Endothelial cell of umbilical vein (primary cell): Measurements from ENCODE around the gene ZNF20. TPM values are rescaled to one million over a fixed set of nuclear protein-coding genes. Genes with fewer than 3 reads are reported as not detected.
"Not testable (repeated sequence)": the region's sequence is repeated elsewhere in the genome, so short reads cannot be mapped to it uniquely, and the experiment has no call there.

ENCODE experiments used
- BruUV-seq: library from RNA; stranded (reverse); fragments of 400-500 nt; replicated peaks from 2 replicates; lab custom pipeline; 2021; lab: Mats Ljungman, UMichigan
- CTCF ChIA-PET: fragments of 300-600, 350-600 bp; sonication (Branson Sonifier 250); formaldehyde crosslinking; loops from one replicate; lab custom pipeline; 2021; ENCODE audit warnings: antibody characterized with exemption, inconsistent platforms; lab: Charles Lee
- POLR2A ChIA-PET: fragments of 300-600, 350-600 bp; sonication (Branson Sonifier 250); formaldehyde crosslinking; loops from one replicate; lab custom pipeline; 2021; ENCODE audit warnings: antibody characterized with exemption, inconsistent platforms; lab: Charles Lee
- DNase-seq: peaks from one replicate; pipeline ENCODE4 v3.0.0-alpha.2; 2011; ENCODE audit warnings: low read depth, low spot score
- FAIRE-seq: peaks from 2 replicates; lab custom pipeline; 2011; peaks lifted over from hg19 to GRCh38; lab: Jason Lieb, UNC
- H2AFZ ChIP-seq: 2 replicates; pipeline ENCODE4 v1.6.0; 2012; ENCODE audit warnings: low read depth, low read length, control low read depth, inconsistent platforms
- H3K27ac ChIP-seq: 2 replicates; pipeline ENCODE4 v1.5.1; 2011; ENCODE audit warnings: low read depth, mild to moderate bottlenecking, control low read depth, low read length, moderate library complexity; ENCODE audit not compliant: insufficient read depth
- H3K27me3 ChIP-seq, 2 experiments: 2 replicates each; pipeline versions ENCODE4 v1.6.0 to v1.6.1; 2011; ENCODE audit warnings: low read length in 2 of 2, mixed read lengths in 1 of 2; ENCODE audit not compliant: control insufficient read depth in 2 of 2, insufficient read depth in 2 of 2
- H3K36me3 ChIP-seq, 2 experiments: 2 replicates in 1 of 2; 3 replicates in 1 of 2; pipeline ENCODE4 v1.5.1; 2011; ENCODE audit warnings: low read length in 2 of 2, mild to moderate bottlenecking in 1 of 2, moderate library complexity in 1 of 2; ENCODE audit not compliant: control insufficient read depth in 2 of 2, insufficient read depth in 2 of 2; ENCODE audit errors: extremely low read depth in 1 of 2
- H3K4me1 ChIP-seq: 3 replicates; pipeline ENCODE4 v1.5.1; 2011; ENCODE audit warnings: mild to moderate bottlenecking, low read length; ENCODE audit not compliant: control insufficient read depth, insufficient read depth; ENCODE audit errors: extremely low read depth
- H3K4me2 ChIP-seq: 2 replicates; pipeline ENCODE4 v1.6.1; 2011; ENCODE audit warnings: low read length, control low read depth, mixed read lengths; ENCODE audit not compliant: insufficient read depth
- H3K4me3 ChIP-seq, 3 experiments: fragments of 200-600 bp in 1 of 3; sonication (generic), shearing (Covaris generic) in 1 of 3; replicated peaks in 1 of 3; 2 replicates each; pipeline ENCODE4 v1.5.1; 2011 to 2016; ENCODE audit warnings: control low read depth in 3 of 3, low read length in 3 of 3, mild to moderate bottlenecking in 2 of 3, inconsistent platforms in 1 of 3, low read depth in 1 of 3, moderate library complexity in 1 of 3; ENCODE audit not compliant: insufficient read depth in 1 of 3
- H3K79me2 ChIP-seq: 2 replicates; pipeline ENCODE4 v1.6.0; 2012; ENCODE audit warnings: low read length, inconsistent platforms; ENCODE audit not compliant: control insufficient read depth, insufficient read depth
- H3K9ac ChIP-seq: replicated peaks from 2 replicates; pipeline ENCODE3; 2011; ENCODE audit warnings: low read length, control low read depth; ENCODE audit not compliant: insufficient read depth; ENCODE audit errors: extremely low read depth
- H3K9me1 ChIP-seq: replicated peaks from 3 replicates; pipeline ENCODE4 v1.6.0; 2011; ENCODE audit warnings: mild to moderate bottlenecking, low read length; ENCODE audit not compliant: control insufficient read depth, insufficient read depth; ENCODE audit errors: extremely low read depth
- H3K9me3 ChIP-seq: replicated peaks from 2 replicates; pipeline ENCODE4 v1.5.1; 2012; ENCODE audit warnings: low read length, inconsistent platforms; ENCODE audit not compliant: control insufficient read depth, insufficient read depth
- H4K20me1 ChIP-seq: replicated peaks from 2 replicates; pipeline ENCODE3; 2011; ENCODE audit warnings: mild to moderate bottlenecking, low read length; ENCODE audit not compliant: control insufficient read depth, insufficient read depth; ENCODE audit errors: extremely low read depth
- EZH2 ChIP-seq: IDR thresholded peaks from 2 replicates; pipeline ENCODE4 v1.6.1; 2012; ENCODE audit warnings: borderline replicate concordance, low read depth, mild to moderate bottlenecking, moderate library complexity, low read length, inconsistent platforms; ENCODE audit not compliant: severe bottlenecking
- FOS ChIP-seq: IDR thresholded peaks from 2 replicates; pipeline ENCODE4 v1.6.1; 2011; ENCODE audit warnings: mild to moderate bottlenecking, low read length, moderate library complexity, borderline replicate concordance; ENCODE audit not compliant: insufficient read depth
- GATA2 ChIP-seq: IDR thresholded peaks from 2 replicates; pipeline ENCODE4 v1.7.0; 2011; ENCODE audit warnings: low read depth, mild to moderate bottlenecking, moderate library complexity, mixed read lengths, low read length; ENCODE audit not compliant: insufficient read length, insufficient read depth
- JUN ChIP-seq: IDR thresholded peaks from 2 replicates; pipeline ENCODE4 v1.6.1; 2011; ENCODE audit warnings: borderline replicate concordance, low read depth; ENCODE audit not compliant: insufficient read length, insufficient read depth
- MYC ChIP-seq: IDR thresholded peaks from one replicate; pipeline ENCODE4 v1.6.1; 2011; ENCODE audit warnings: mild to moderate bottlenecking, low read depth, low read length
- POLR2A ChIP-seq: IDR thresholded peaks from 2 replicates; pipeline ENCODE4 v1.6.1; 2012; ENCODE audit warnings: low read depth, mild to moderate bottlenecking, control low read depth, low read length
- POLR2AphosphoS5 ChIP-seq: IDR thresholded peaks from 2 replicates; pipeline ENCODE4 v1.6.1; 2012; ENCODE audit warnings: low read depth, mild to moderate bottlenecking, control low read depth, low read length, moderate library complexity; ENCODE audit not compliant: insufficient read depth
- dilution Hi-C: fragments of 300-500 bp; cut with MboI; formaldehyde crosslinking; loops from one replicate; pipeline ENCODE4 v1.15.0; 2019; ENCODE audit warnings: low sequenced_read_pairs; ENCODE audit not compliant: extremely low pct_ligation_motif_present
- intact Hi-C: fragments of 100-400 bp; cut with micrococcal nuclease; formaldehyde crosslinking; loops from one replicate; pipeline ENCODE4 v1.10.0; 2022
- polyA plus RNA-seq, 4 experiments: library from polyadenylated mRNA; depleted of rRNA in 3 of 4; stranded (reverse) in 3 of 4; unstranded in 1 of 4; fragments of >200 nt; gene quantifications; 2 replicates each; pipeline versions ENCODE4 v1.2.1 to v1.2.3, GENCODE V29; 2011 to 2012; ENCODE audit warnings: missing spikeins in 1 of 4
- total RNA-seq: library from RNA; stranded (reverse); gene quantifications from 2 replicates; pipeline ENCODE4 v1.2.3, GENCODE V29; 2021
- TF ChIP-seq, protein P1 (sequence below): IDR thresholded peaks from 2 replicates; pipeline ENCODE4 v1.6.1; 2011; ENCODE audit not compliant: insufficient read depth, insufficient read length
- TF ChIP-seq, protein P2 (sequence below), 2 donors: IDR thresholded peaks; 1 replicate in 1 of 2; 2 replicates in 1 of 2; pipeline ENCODE4 v1.5.1; 2011; ENCODE audit warnings: low read length in 2 of 2, mild to moderate bottlenecking in 2 of 2, moderate library complexity in 2 of 2, control low read depth in 1 of 2, inconsistent platforms in 1 of 2, low read depth in 1 of 2; ENCODE audit not compliant: insufficient read depth in 1 of 2; ENCODE audit errors: extremely low read depth in 1 of 2

The ZNF20 gene
- total and polyA plus RNA-seq, 2 donors (not counting 3 experiments of a cell fraction or from before 2014, with no cell fraction given): 0.35 TPM

DNA sequence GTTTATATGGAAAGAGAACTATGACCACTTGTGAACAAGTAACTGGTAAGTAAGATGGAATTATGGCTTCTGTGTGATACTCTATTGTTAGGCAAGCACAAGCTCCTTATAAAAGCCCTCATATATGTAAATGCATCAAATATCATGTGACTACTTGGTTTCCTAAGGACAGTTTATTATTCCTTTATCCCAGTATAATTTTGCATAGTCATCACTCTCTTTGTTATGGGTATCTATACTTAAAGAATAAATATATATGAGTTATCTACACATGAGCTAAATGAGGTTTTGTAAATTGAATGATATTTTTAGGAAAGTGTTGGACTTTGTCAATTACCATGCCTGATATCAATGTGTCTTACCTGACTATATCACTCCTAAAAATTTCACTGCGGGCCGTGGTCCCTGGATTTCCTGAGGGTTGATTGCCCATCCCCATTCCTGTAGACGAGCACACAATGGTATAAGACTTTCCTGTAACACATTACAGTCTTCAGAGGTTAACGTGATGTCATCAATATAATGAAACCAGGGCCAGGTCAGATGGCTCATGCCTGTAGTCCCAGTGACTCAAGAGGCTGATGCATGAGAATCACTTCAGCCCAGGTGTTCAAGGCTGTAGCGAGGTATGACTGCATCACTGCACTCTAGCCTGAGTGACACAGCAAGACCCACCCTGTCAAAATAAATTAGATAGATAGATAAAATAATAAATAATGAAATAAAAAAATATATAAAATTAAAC is 54.9 kb downstream of the ZNF20 start:
- intact Hi-C loops: no loop called here
- TF ChIP-seq, protein P1, sequence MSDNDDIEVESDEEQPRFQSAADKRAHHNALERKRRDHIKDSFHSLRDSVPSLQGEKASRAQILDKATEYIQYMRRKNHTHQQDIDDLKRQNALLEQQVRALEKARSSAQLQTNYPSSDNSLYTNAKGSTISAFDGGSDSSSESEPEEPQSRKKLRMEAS: no peak
- TF ChIP-seq JUN (no peak), EZH2 (no peak), MYC (no peak), GATA2 (no peak), FOS (no peak), POLR2A (no peak), POLR2AphosphoS5 (no peak)
- TF ChIP-seq, protein P2, sequence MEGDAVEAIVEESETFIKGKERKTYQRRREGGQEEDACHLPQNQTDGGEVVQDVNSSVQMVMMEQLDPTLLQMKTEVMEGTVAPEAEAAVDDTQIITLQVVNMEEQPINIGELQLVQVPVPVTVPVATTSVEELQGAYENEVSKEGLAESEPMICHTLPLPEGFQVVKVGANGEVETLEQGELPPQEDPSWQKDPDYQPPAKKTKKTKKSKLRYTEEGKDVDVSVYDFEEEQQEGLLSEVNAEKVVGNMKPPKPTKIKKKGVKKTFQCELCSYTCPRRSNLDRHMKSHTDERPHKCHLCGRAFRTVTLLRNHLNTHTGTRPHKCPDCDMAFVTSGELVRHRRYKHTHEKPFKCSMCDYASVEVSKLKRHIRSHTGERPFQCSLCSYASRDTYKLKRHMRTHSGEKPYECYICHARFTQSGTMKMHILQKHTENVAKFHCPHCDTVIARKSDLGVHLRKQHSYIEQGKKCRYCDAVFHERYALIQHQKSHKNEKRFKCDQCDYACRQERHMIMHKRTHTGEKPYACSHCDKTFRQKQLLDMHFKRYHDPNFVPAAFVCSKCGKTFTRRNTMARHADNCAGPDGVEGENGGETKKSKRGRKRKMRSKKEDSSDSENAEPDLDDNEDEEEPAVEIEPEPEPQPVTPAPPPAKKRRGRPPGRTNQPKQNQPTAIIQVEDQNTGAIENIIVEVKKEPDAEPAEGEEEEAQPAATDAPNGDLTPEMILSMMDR (IDR thresholded peaks at IDR 0.05; ENCODE audit: extremely low read depth in 1 of 2, insufficient read depth in 1 of 2, low read depth in 1 of 2, low read length in 2 of 2): no peak
- Histone ChIP-seq H3K27me3 (no peaks in the 10 kb centered on the region), H4K20me1 (no peaks in the 10 kb centered on the region), H3K9ac (no peak overlapping the region), H3K79me2 (no peaks in the 10 kb centered on the region), H3K4me1 (no peaks in the 10 kb centered on the region), H2AFZ (no peak overlapping the region), H3K36me3 (no peaks in the 10 kb centered on the region), H3K27ac (no peak overlapping the region), H3K9me1 (no peaks in the 10 kb centered on the region), H3K4me2 (no peak overlapping the region), H3K4me3 (no peak overlapping the region), H3K9me3 (no peaks in the 10 kb centered on the region)
- POLR2A ChIA-PET: no interaction called here
- DNase-seq: no peak
- dilution Hi-C loops: no loop called here
- no TSS peak for BruUV-seq
- CTCF ChIA-PET: no interaction called here
- no peak for FAIRE-seq

DNA sequence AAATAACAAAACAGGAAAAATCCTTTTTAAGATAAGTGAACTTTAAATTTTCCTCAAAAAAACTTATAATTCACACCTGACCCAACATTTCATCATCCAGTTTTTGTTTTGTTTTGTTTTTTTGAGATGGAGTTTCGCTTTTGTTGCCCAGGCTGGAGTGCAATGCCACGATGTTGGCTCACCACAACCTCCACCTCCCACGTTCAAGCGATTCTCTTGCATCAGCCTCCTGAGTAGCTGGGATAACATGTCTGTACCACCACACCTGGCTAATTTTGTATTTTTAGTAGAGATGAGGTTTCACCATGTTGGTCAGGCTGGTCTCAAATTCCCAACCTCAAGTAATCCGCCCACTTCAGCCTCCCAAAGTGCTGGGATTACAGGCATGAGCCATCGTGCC is 56.8 kb downstream of the ZNF20 start:
- H3K79me2 ChIP-seq, H3K27me3 ChIP-seq, dilution Hi-C loops, H3K9me1 ChIP-seq, H3K4me3 ChIP-seq, H3K36me3 ChIP-seq, POLR2A ChIA-PET, BruUV-seq, H2AFZ ChIP-seq, H3K9me3 ChIP-seq, FAIRE-seq, H3K4me2 ChIP-seq, H3K9ac ChIP-seq, intact Hi-C loops, CTCF ChIA-PET, H4K20me1 ChIP-seq, H3K27ac ChIP-seq, H3K4me1 ChIP-seq, DNase-seq: not testable (repeated sequence)
